DMS114 treated with DMSO at 0.1 percent for 48 hours (cell line): ENCODE data around the gene MVB12B.

Source experiments
- DNase-seq: peaks from one replicate; lab custom pipeline; 2025; ENCODE audit not compliant: unreplicated experiment; lab: John Stamatoyannopoulos, UW

MVB12B gene

DNA sequence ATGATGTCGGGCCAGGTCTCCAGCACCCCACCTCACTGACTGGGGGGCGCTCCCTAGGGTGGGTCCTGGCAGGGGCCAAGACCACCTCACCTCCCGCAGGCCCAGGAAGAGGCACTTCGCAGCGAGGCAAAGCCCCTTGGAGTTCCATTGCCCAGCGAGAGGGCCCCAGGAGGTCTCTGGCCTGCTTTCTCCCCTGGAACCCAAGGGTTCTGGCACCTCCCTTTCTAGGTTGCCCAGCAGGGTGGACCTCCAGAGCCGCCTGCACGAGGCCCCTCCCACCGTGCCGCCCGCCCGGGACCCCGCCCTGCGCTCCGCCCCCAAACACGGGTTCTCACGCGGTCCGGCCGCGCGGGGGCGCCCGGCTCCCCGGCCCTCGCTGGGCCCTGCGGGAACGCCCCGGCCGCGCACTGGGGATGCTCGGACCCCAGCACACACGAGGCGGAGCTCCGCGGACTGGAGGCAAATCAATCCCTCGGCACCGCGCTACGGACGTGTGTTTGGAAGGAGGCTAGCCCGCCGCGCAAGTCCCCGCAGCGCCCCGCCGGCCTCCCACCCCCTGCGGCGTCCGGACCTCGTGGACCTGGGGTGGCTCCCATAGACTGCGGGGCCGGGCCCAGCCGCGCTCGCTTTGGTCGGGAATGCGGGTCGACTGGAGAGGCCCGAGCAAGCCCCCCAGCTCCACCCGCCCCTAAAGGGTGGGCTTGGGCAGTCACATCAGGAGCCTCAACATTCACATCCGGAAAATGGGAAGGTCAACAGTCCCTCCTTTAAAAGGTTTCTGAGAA lies 187.6 kb downstream of the MVB12B start:
- peak; percentile 34 for DNase-seq

DNA sequence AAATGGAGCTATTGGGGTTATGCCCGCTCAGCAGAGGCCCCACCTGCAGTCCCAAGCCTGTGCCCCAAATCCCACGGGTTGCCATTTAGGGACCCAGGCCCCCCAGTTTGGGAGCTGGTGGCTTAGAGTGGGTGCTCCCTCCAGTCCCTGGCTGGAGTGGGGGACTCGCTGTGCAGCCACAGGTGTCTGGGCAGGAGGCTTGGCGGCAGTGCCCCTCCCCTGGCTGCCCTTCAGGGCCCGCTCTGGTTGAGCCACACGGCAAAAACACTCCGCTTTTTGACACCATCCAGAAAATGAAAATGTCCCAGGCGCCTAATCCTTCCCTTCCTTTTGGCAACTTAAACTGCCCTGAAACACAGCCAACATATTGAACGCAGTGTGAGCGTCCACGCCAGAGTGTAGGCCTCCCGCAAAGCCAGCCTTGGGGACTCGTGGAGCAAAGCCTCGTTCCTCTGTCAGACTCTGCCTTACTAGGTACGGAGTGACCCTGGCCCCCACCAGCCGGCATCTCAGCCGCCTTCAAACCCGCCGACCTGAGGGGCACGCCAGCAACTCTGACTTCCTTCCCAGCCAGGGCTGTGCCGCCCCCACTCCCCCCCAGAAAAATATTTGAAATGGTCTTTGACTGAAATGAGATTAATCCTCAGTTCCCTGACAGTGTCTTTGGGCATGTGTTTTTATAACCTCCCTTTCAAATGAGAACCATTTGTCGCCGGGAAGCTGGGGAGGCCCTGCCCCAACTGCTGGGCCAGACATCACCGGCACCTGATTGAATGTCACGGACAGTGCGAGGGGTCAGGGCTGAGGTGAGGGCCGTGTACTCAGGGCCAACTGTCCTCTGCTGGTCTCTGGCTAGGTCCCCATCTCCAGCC lies 188.6 kb downstream of the MVB12B start:
- no peak for DNase-seq

DNA sequence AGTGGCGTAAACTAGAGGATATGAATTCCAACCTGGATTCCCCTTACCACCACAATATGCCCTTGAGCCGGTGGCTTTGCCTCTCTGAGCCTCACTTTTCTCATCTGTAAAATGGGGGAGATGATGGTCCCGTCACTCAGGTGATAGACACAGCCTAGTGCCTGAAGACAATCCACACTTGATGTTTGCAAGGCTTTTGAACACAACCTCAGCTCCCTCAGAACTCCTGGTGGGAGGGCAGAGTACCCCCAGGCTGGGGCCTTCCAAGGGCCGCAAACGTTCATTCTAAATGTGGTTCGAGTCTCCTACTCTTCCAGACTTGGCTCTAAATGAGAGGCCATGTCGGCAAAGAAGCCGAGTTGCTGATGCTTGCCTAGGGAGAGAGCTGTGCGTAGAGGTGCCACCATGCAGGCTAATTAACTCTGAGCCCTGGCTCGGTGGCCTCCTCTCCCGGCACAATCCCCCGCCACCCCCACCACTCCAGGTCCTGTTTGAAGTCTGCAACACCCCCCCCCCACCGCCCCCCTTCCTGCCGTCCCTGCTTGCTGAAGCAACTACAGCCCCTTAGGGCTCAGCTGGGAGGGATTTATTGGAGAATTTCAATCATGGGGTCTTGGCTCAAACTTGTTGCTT lies 189.4 kb downstream of the MVB12B start:
- DNase-seq = no peak

DNA sequence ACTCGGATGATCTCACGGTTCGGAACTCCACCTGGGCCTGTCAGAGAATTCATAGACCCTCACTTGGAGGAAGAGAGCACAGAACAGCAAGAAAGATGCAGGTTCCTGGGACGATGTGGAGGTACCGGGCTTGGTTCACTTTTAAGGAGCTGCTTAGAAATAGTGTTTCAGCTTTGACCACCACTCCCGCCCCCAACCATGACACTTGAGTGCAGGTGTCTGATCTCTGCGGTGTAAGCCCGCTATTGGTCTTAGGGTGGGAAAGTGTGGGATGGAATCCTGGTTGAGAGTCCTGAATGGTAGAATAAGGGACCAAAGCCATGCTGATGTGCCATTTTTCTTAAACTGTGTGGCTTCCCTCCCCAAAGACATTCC lies 189.9 kb downstream of the MVB12B start:
- DNase-seq = no peak

DNA sequence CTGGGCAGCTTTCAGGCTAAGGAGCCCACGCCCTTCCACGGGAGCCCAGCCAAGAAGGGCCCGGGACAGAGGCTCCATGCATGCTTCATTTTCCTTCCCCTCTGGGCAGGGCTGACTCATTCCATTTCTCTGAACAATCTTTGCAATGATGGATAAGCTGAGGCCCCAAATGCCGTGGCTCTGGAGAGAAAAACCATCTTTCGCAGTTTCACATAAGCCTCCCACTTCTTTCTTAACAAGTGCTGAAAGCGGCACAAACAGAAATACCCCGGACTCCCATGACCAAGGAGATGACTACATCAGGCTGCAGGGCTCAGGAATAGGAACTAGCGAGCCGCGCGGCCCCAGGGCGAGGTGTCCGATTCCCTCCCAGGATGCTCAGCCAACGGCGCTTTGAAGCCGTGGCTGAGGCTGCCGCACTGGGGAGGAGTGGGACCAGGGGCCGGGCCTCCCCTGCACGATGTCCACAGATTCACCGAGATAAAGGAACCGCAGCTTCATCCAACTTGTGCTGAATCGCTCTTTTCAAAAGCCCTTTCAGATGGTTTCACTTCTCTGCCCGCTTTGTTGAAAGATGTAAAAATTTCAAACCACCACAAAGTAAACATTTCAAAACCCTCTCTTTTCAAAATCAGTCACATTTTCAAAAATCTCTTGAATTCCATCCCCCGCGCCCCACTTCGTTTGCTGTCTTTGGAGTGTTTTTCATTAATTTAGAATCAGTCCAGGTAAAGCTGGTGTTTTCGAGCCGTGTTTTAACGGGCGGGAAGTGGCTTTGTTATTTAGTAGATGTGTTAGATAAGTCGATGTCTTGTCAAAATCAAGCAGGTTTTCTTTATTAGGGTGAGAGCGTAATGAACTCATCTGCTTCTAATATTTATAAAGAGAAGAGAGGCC lies 190.6 kb downstream of the MVB12B start:
- no peak for DNase-seq

DNA sequence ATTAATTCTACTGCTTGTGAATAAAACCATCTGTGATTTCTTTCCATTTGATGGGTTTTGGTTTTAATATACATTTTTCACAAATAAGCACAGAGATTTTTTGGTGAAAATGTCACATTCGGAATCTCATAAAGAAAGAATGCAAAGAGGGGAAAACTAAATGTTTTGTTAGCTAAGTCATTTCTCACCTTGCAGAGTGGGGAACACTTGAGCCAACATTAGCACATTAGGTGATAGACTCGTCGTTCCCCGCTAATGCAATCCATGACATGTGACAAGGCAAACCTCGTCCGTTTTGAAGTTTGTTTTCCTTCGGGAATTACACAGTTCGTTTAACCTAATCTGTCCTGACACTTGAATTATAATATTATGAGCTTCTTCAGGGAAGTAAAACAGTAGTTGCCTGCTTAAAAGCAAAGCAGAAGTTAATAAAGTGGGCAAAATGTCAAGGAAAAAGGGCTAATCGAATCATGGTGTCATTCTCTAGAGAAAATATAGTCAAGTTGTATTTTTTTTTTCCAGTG lies 191.3 kb downstream of the MVB12B start:
- no peak for DNase-seq

DNA sequence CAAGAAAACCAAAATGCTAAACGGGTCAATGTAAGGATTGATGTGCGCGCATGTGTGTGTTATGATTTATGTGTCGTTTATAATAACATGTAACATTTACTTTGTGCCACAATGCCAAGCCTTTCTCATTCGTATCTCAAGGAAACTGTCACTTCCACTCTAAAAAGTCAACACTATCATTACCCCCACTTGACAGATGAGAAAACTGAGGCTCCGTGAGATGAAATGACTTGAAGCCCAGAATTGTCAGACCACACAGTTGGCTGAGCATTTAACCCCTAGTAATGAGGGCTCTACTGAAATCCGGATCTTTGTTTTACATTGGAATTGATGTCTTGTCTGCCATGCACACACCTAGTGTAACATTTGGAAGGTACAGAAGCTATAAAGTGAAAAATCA lies 192.1 kb downstream of the MVB12B start:
- no peak for DNase-seq

DNA sequence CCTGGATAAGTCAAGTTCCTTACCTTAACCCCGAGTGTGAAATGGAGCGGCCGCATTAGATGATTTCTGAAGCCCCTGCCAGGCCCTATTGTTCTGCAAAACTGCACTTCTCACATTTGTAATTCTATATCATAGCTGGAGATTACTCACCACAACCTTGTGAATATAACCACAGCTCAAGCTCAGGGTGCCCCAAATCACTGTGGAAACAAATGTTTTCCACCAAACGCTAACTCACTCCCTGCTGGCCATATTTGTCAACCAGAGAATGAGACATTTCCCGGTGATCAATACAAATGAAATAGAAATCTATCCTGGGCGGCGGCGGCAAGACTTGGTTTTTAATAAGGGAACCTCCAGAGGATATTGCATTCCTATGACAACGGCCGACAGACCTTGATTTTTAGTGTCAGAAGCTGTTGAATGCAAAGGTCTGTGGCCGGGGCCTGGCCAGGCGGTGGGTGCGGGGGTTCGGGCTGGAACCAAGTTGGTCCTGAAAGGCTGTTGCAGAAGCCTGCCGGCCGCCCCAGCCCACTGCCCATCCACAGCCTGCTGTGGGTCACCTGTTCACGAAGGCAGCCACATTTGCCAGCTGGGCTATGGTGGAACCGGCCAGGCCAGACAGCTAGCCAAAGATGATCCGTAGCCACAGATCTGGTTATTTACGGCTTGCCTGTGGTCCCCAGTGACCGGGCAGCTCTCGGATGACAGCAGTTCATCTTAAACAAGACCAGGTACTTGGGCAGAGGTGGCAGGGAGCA lies 193.2 kb downstream of the MVB12B start:
- no peak for DNase-seq

DNA sequence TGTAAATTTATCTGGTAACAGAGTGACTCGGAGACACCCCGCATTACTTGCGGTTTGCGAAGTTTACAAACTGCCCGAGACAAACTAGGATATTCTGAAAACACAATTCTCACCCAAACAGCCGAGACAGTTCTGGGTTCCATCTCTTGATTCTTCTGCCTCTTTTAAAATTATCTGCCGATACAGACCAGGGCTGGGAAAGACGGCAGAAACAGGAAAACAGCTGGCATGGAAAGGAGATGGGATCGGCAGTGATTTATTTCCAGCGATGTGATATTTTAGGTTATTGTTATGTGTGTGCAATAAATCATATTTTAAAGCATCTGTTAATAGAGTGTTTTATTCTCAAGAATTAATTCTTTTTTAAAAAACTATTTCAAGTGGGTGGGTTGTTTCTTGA lies 193.8 kb downstream of the MVB12B start:
- DNase-seq = no peak

DNA sequence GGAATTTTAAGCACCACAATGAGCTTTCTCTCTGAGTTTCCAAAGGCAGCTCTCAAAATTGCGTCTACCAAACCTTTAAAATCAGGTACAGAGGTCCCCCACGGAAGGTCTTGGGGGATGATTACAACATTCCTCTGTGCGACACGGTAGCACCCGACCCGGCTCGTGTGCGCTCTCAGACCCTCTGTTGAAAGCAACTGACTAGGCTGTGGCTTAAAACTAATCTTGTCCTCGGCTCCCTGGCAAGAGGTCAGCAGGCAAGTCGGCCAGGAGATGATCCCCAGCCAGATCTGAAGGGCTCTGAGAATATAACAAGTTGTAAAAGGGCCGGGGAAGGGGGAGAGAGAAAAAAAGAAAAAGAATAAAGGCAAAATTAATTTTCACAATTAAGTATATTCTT lies 194.5 kb downstream of the MVB12B start:
- DNase-seq = no peak

DNA sequence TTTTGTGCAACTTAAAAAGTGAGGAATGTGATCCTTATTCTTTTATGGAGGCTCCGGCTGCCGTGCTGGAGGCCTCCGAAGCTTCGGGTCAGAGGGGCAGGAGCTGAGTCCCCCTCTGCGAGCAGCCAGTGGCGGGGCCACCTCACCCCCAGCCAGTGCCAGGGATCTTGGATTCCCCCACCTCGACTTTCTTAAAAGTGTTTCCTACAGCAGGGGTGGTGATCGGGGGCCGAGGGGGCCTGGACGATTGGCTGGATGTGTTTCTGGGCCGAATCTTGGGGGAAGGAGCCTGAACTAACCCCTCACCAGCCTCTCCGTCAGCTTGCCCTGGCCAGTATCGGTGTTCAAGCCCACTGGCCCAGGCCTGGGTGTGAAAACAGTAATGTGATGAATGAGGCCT lies 194.9 kb downstream of the MVB12B start:
- no peak for DNase-seq

DNA sequence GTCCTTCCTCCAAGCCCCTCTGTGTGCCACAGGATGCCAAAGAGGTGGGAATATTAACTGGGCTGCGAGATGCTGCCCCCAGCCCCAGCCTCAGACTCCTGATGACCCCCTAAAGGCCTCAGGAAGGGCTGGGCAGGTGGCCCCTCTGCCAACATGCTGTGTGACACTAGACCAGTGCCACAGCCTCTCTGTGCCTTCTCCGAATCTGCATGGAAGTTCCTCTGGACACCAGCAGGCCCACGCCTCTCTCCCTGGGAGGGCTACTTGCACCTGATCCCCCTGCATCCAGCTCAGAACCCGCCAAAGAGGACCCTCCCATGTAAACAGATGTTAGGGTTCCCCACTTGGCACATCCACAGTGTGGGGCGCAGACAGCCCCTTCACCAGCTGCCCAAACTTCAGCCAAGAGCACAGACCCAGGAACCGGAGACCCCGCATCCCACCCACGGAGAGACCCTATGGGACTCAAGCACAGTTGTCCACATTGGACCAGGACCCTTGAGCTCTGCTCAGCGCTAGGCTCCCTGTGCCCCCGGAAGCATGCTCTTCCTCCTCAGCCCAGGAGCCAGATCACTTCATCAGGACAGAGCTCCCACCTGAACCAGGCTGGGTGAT lies 195.5 kb downstream of the MVB12B start:
- DNase-seq = no peak

DNA sequence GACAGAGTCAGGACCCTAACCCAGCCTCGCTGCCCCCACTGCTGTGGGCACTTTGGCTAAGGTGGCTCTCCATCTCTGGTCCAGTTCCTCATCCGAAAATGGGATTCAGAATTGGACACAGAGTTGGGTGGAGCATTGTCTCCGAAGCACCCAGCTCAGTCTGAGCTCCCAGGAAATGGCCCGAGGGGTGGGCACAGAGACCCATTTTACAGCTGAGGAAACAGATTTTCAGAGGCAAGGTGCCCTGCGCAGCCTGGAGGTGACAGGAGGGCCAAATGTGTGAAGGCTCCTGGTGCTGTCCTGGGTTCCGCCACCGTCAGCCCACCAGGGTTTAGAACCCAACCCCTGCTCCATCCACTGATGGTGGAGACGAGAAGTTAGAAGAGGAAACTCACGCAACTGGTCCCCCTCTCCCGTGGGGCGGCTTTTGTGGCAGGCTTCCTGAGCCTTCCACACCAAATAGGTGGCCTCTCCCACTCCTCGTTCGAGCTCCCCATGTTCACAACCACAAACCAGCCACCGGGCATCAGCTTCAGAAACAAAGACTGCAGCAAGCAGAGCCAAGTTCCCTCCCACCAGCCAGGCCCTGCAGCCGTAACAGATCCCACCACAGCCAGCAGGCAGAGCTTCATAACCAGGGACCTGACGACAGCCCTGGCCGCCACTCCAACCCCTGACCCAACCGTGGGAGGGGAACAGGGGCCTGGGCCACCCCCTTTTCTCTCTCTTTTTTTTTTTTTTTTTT lies 196.2 kb downstream of the MVB12B start:
- no peak for DNase-seq

DNA sequence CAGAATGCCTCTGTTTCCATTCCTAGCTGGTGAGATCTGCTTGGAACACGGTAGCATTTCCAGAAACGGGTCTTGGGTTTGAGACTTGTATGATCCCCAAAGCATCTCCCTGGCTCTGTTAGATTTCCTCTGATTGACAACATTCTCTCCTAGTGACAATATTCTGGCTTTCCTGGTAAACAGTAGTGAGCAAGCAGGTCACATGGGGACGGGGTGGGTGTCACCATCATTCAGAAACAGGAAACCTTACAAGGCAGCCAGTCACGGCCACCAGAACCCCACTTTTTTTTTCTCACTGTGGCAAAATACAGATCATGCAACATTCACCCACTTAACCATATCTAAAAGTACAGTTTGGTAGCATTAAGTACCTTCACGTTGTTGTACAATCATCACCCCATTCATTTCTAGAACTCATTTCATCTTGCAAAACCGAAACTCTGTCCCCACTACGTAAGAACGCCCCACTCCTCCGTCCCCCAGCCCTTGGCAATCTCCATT lies 197.0 kb downstream of the MVB12B start:
- DNase-seq = no peak

DNA sequence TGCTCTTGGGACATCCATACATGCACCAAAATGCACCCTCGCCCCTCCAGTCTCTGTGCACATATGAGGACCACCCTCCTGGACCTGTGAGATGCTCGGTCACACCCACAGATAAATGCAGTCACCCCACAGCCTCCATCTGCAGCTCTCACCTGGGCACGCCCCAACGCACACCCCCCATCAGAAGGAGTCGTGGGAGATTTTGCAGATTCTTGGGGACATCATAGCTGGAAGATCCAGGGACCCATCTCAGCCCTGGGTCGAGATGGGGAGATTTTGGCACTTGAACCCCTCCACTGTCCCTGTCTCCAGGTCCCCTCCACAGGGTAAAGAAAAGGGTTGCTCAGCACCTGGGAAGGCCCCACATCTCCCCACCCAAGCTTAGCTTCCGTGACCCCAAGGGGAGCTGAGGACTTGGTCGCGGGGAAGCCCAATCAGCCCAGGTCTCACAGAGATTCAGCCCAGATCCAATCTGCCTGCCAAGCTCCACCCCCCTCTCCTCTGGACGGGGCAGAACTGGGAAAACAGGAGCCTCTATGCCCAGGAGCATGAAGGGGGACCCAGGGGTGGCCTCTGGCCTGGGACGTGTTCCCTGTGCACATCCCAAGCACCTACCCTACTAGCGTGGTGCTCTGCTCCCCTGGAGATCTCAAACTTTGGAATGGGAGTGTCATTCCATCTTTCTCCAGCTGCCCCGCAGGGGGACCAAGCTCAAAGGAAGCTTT lies 197.9 kb downstream of the MVB12B start:
- no peak for DNase-seq

DNA sequence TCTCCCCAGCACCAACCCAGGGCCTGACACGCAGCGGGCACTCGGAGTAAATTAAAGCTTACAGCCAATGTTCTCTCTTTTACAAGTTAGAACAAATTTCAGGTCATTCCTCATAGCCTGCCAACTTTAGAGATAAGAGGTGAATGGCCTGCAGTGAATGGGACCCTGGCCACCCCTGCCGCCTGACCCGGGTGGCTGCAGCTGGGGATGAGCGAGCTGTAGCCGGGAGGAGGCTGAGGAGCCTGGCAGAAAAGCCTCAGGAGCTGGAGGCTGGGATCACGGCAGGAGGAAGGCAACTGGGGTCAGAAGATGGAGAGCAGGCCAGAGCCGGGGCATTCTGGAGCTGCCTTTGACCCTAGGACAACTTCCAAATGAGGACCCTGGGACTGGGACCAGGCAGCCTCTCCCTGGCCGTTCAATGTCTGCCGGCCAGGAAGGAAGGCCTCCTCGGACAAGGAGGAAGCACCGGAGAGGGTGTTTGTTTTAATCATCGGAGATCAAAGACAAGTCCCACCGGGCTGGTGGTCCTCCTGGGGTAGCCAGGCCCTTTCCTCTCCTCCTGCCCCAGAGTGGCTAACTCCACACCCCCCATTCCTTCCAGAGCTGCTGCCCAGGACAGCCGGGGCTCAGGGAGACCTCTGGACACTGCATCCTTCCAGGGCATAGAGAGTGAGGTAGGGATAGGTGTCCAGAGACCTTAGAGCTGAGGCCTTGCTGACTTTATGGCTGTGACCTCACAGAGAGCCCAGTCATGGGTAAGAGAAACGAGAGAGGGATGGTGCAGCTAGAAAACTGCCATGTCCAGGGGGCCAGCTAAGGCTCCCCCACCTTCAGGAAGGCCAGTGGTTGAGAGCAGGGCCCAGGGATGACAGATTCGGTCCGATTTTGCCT lies 199.8 kb downstream of the MVB12B start:
- DNase-seq = no peak
